ENCODE results near the gene GET4.

DNA sequence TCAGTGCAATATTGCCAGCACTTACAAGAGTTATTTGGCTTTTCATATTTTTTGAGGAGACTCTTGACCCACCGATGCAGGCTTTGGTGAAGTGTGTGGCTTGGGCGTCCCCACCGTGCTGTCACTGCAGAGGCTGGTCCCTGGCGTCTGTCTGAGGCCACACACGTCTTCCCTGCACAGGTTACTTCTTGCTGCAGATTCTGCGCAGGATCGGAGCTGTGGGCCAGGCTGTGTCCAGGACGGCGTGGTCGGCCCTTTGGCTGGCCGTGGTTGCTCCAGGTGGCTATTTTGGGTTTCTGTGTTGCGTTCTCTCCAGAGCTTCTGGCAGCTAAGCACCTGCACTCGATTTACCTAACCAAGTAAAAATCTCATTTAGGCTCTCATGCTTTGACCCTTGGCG lies 25.1 kb upstream of the GET4 start:
- TF ChIP-seq, protein P1, sequence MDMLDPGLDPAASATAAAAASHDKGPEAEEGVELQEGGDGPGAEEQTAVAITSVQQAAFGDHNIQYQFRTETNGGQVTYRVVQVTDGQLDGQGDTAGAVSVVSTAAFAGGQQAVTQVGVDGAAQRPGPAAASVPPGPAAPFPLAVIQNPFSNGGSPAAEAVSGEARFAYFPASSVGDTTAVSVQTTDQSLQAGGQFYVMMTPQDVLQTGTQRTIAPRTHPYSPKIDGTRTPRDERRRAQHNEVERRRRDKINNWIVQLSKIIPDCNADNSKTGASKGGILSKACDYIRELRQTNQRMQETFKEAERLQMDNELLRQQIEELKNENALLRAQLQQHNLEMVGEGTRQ (IDR thresholded peaks at IDR 0.05; ENCODE audit: low read depth, low read length), result no peak
- TF ChIP-seq SMC3 (IDR thresholded peaks at IDR 0.05; ENCODE audit: low read depth, low read length), result no peak
- TF ChIP-seq, protein P2, sequence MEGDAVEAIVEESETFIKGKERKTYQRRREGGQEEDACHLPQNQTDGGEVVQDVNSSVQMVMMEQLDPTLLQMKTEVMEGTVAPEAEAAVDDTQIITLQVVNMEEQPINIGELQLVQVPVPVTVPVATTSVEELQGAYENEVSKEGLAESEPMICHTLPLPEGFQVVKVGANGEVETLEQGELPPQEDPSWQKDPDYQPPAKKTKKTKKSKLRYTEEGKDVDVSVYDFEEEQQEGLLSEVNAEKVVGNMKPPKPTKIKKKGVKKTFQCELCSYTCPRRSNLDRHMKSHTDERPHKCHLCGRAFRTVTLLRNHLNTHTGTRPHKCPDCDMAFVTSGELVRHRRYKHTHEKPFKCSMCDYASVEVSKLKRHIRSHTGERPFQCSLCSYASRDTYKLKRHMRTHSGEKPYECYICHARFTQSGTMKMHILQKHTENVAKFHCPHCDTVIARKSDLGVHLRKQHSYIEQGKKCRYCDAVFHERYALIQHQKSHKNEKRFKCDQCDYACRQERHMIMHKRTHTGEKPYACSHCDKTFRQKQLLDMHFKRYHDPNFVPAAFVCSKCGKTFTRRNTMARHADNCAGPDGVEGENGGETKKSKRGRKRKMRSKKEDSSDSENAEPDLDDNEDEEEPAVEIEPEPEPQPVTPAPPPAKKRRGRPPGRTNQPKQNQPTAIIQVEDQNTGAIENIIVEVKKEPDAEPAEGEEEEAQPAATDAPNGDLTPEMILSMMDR (conservative IDR thresholded peaks at IDR 0.05; ENCODE audit: low read depth, low read length), result no peak
- no peak for TF ChIP-seq POLR2A (IDR thresholded peaks at IDR 0.05; ENCODE audit: low read depth, low read length)
- no peak for TF ChIP-seq RCOR1 (IDR thresholded peaks at IDR 0.05; ENCODE audit: insufficient replicate concordance, low read length)

All from IMR-90 (cell line).